ENCODE data around the gene TTC7B. TPM values are rescaled to one million over a fixed set of nuclear protein-coding genes. Genes with fewer than 3 reads are reported as not detected.

Gene TTC7B
- polyA plus RNA-seq, 1 donor (not counting 4 experiments of a cell fraction or from before 2014, with no cell fraction given): 21.4 TPM

- Histone ChIP-seq H3K79me2 (ENCODE audit: control insufficient read depth, insufficient read depth, low read length) (no peaks in the 10 kb centered on the region), H3K9ac (ENCODE audit: control insufficient read depth, extremely low read depth, insufficient read depth, low read length) (no peak overlapping the region), H3K4me2 (ENCODE audit: control insufficient read depth, extremely low read depth, insufficient read depth, low read depth, low read length) (no peak overlapping the region), H3K27me3 (ENCODE audit: control insufficient read depth, extremely low read depth, insufficient read depth, low read length) (peaks cover 2% of the 10 kb centered on the region), H3K36me3 (ENCODE audit: control insufficient read depth in 2 of 2, extremely low read depth in 1 of 2, insufficient read depth in 2 of 2, low read length in 2 of 2) (no peaks in the 10 kb centered on the region), H3K9me3 (ENCODE audit: control insufficient read depth, low read depth, low read length) (no peaks in the 10 kb centered on the region), H3K27ac (ENCODE audit: control insufficient read depth, insufficient read depth, low read length) (no peak overlapping the region), H3K4me3 (ENCODE audit: control insufficient read depth in 2 of 3, extremely low read depth in 1 of 3, insufficient read depth in 2 of 3, low read depth in 1 of 3, low read length in 3 of 3) (no peak overlapping the region), H3K4me1 (ENCODE audit: control insufficient read depth, extremely low read depth, insufficient read depth, low read length) (no peaks in the 10 kb centered on the region), H3K9me1 (ENCODE audit: control insufficient read depth, extremely low read depth, insufficient read depth, low read length) (no peaks in the 10 kb centered on the region), H4K20me1 (ENCODE audit: control insufficient read depth, extremely low read depth, insufficient read depth, low read length) (no peaks in the 10 kb centered on the region), H2AFZ (ENCODE audit: control insufficient read depth, low read length) (no peak overlapping the region)
- dilution Hi-C loops (cut with MboI; ENCODE audit: extremely low pct_ligation_motif_present, low sequenced_read_pairs): no loop called here
- FAIRE-seq: no peak
- DNase-seq (ENCODE audit: low read depth, low spot score): no peak
- TF ChIP-seq CTCF (optimal IDR thresholded peaks at IDR 0.05 in 1 of 3, IDR thresholded peaks at IDR 0.05 in 1 of 3, conservative IDR thresholded peaks at IDR 0.05 in 1 of 3; ENCODE audit: extremely low read depth in 1 of 3, insufficient read depth in 2 of 3, low read length in 3 of 3) (no peak), EZH2 (IDR thresholded peaks at IDR 0.05; ENCODE audit: low read length) (no peak)
These were observed 328.8 kb downstream of the TTC7B start for GRCh38 chr14:90487462-90487861.

DNA sequence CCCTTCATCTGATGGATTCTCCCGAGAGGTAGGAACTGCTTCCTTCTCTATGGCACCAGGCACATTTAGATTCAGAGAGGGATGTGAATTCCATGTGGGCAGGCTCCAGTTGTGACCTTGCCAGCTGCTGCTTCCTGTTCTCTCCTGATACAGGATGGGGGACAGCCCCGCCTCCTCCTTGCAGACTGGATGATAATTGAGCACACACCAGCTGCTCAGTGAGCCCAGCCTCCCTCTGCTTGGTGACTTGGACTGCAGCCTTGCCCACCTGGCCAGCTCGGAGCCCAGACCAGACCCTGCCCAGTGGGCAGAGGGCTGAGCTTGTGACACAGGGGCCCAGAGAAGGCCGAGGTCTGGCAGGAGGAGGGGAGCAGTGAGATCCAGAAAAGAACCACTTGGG, 329.2 kb downstream of the TTC7B start:
- Histone ChIP-seq H3K4me1 (ENCODE audit: control insufficient read depth, extremely low read depth, insufficient read depth, low read length) (no peaks in the 10 kb centered on the region), H3K4me2 (ENCODE audit: control insufficient read depth, extremely low read depth, insufficient read depth, low read depth, low read length) (no peak overlapping the region), H3K9me1 (ENCODE audit: control insufficient read depth, extremely low read depth, insufficient read depth, low read length) (no peaks in the 10 kb centered on the region), H4K20me1 (ENCODE audit: control insufficient read depth, extremely low read depth, insufficient read depth, low read length) (no peaks in the 10 kb centered on the region), H3K36me3 (ENCODE audit: control insufficient read depth in 2 of 2, extremely low read depth in 1 of 2, insufficient read depth in 2 of 2, low read length in 2 of 2) (no peaks in the 10 kb centered on the region), H3K9ac (ENCODE audit: control insufficient read depth, extremely low read depth, insufficient read depth, low read length) (no peak overlapping the region), H3K27ac (ENCODE audit: control insufficient read depth, insufficient read depth, low read length) (no peak overlapping the region), H3K9me3 (ENCODE audit: control insufficient read depth, low read depth, low read length) (no peaks in the 10 kb centered on the region), H3K27me3 (ENCODE audit: control insufficient read depth, extremely low read depth, insufficient read depth, low read length) (peaks cover 2% of the 10 kb centered on the region), H3K79me2 (ENCODE audit: control insufficient read depth, insufficient read depth, low read length) (no peaks in the 10 kb centered on the region), H3K4me3 (ENCODE audit: control insufficient read depth in 2 of 3, extremely low read depth in 1 of 3, insufficient read depth in 2 of 3, low read depth in 1 of 3, low read length in 3 of 3) (no peak overlapping the region), H2AFZ (ENCODE audit: control insufficient read depth, low read length) (no peak overlapping the region)
- TF ChIP-seq CTCF (optimal IDR thresholded peaks at IDR 0.05 in 1 of 3, IDR thresholded peaks at IDR 0.05 in 1 of 3, conservative IDR thresholded peaks at IDR 0.05 in 1 of 3; ENCODE audit: extremely low read depth in 1 of 3, insufficient read depth in 2 of 3, low read length in 3 of 3): no peak
- TF ChIP-seq EZH2 (IDR thresholded peaks at IDR 0.05; ENCODE audit: low read length): no peak
- dilution Hi-C loops (cut with MboI; ENCODE audit: extremely low pct_ligation_motif_present, low sequenced_read_pairs): no loop called here
- FAIRE-seq (no peak), DNase-seq (ENCODE audit: low read depth, low spot score) (no peak)

Measured in keratinocyte (primary cell).